ENCODE measurements around the gene ZNF701. TPM values are rescaled to one million over a fixed set of nuclear protein-coding genes. Genes with fewer than 3 reads are reported as not detected.
"Not testable (repeated sequence)": the region's sequence is repeated elsewhere in the genome, so short reads cannot be mapped to it uniquely, and the experiment has no call there.

Gene ZNF701
- total RNA-seq, 1 experiment from 2014 or later, result 24.4 TPM

GRCh38 chr19:52557231-52557995 lies 12.7 kb upstream of the ZNF701 start:
- Histone ChIP-seq H4K20me1 (ENCODE audit: control insufficient read depth, insufficient read depth, insufficient read length) (no peaks in the 10 kb centered on the region), H3K23me2 (ENCODE audit: insufficient read length, low read depth, low read length, poor library complexity, severe bottlenecking) (no peaks in the 10 kb centered on the region), H4K8ac (replicated peaks; ENCODE audit: insufficient read length, low read depth, low read length) (no peak overlapping the region), H3K9me3 (ENCODE audit: control insufficient read depth, low read depth, low read length) (peaks cover 28% of the 10 kb centered on the region), H2BK120ac (ENCODE audit: low read depth, low read length, poor library complexity, severe bottlenecking) (no peak overlapping the region), H3K18ac (ENCODE audit: insufficient read length, low read depth, low read length) (no peak overlapping the region), H3K4ac (ENCODE audit: low read depth, low read length) (no peak overlapping the region), H3K9ac (ENCODE audit: extremely low read depth, insufficient read length, low read length) (no peak overlapping the region), H3K27ac (ENCODE audit: insufficient read length, low read depth, low read length) (no peak overlapping the region), H2BK5ac (ENCODE audit: insufficient read length, low read length) (no peak overlapping the region), H2AFZ (ENCODE audit: low read length) (no peak overlapping the region), H2BK20ac (ENCODE audit: low read depth, low read length, poor library complexity, severe bottlenecking) (no peak overlapping the region), H3K79me1 (ENCODE audit: insufficient read depth, low read depth, low read length, poor library complexity, severe bottlenecking) (no peaks in the 10 kb centered on the region), H3K56ac (ENCODE audit: insufficient read length, low read depth, low read length) (no peak overlapping the region), H3K14ac (ENCODE audit: insufficient read depth, low read length) (no peak overlapping the region), H3K79me2 (ENCODE audit: insufficient read depth, low read length) (no peaks in the 10 kb centered on the region; the same call in 1 of the 2 replicates), H3K27me3 (ENCODE audit: insufficient read depth, low read length) (no peaks in the 10 kb centered on the region), H4K91ac (ENCODE audit: insufficient read length, low read depth, low read length) (no peak overlapping the region), H2BK15ac (ENCODE audit: low read depth, low read length) (no peak overlapping the region), H4K5ac (ENCODE audit: insufficient read length, low read depth, low read length) (no peak overlapping the region), H3T11ph (ENCODE audit: low read length) (no peak overlapping the region), H2BK12ac (ENCODE audit: insufficient read length, low read depth, low read length) (no peak overlapping the region), H3K4me2 (ENCODE audit: insufficient read depth, insufficient read length, low read length) (no peak overlapping the region), H3K23ac (ENCODE audit: insufficient read length, low read depth, low read length) (no peak overlapping the region), H2AK5ac (ENCODE audit: insufficient read length, low read length) (no peak overlapping the region), H3K4me1 (ENCODE audit: insufficient read depth, low read length) (peaks cover 3% of the 10 kb centered on the region; the same call in 1 of the 2 replicates)
- Mint-ChIP-seq H3K4me3 (no peak overlapping the region), H3K27ac (peak overlapping the region in 1 of 3 experiments; percentile 70; a peak in 2 of 7 replicates), H3K4me1 (peaks cover 20 to 28% of the 10 kb centered on the region in 2 experiments), H3K9me3 (peaks cover 43 to 50% of the 10 kb centered on the region in 2 experiments), H3K27me3 (ENCODE audit: low read depth) (no peaks in the 10 kb centered on the region), H3K36me3 (ENCODE audit: insufficient read depth in 1 of 3, low read depth in 3 of 3) (peaks cover 57 to 65% (median 61%) of the 10 kb centered on the region in 3 experiments)
- no peak for TF ChIP-seq CTCF (conservative IDR thresholded peaks at IDR 0.05)
- DNase-seq, result no peak
- WGBS (ENCODE audit: extremely low coverage, insufficient read length, low lambda C conversion rate), result no CpG with 5 or more reads among the region's 16 CpGs

GRCh38 chr19:52558732-52559445 lies 11.2 kb upstream of the ZNF701 start:
- H3K9ac ChIP-seq (ENCODE audit: extremely low read depth, insufficient read length, low read length); H2BK20ac ChIP-seq (ENCODE audit: low read depth, low read length, poor library complexity, severe bottlenecking); H3K4me2 ChIP-seq (ENCODE audit: insufficient read depth, insufficient read length, low read length): not testable (repeated sequence)

More at GRCh38 chr19:52558732-52559445, 11.2 kb upstream of the ZNF701 start:
- not testable (repeated sequence) for H3K56ac ChIP-seq (ENCODE audit: insufficient read length, low read depth, low read length); H3K27me3 Mint-ChIP-seq (ENCODE audit: low read depth); H4K8ac ChIP-seq (replicated peaks; ENCODE audit: insufficient read length, low read depth, low read length); H2BK15ac ChIP-seq (ENCODE audit: low read depth, low read length); H2AFZ ChIP-seq (ENCODE audit: low read length); H3T11ph ChIP-seq (ENCODE audit: low read length); H2AK5ac ChIP-seq (ENCODE audit: insufficient read length, low read length); H3K79me1 ChIP-seq (ENCODE audit: insufficient read depth, low read depth, low read length, poor library complexity, severe bottlenecking); H4K20me1 ChIP-seq (ENCODE audit: control insufficient read depth, insufficient read depth, insufficient read length); H3K4me1 ChIP-seq (ENCODE audit: insufficient read depth, low read length); H4K5ac ChIP-seq (ENCODE audit: insufficient read length, low read depth, low read length); H3K4ac ChIP-seq (ENCODE audit: low read depth, low read length); H2BK12ac ChIP-seq (ENCODE audit: insufficient read length, low read depth, low read length); H3K23me2 ChIP-seq (ENCODE audit: insufficient read length, low read depth, low read length, poor library complexity, severe bottlenecking); H3K14ac ChIP-seq (ENCODE audit: insufficient read depth, low read length); H3K27ac ChIP-seq (ENCODE audit: insufficient read length, low read depth, low read length); H2BK120ac ChIP-seq (ENCODE audit: low read depth, low read length, poor library complexity, severe bottlenecking); H3K79me2 ChIP-seq (ENCODE audit: insufficient read depth, low read length); H3K23ac ChIP-seq (ENCODE audit: insufficient read length, low read depth, low read length); H2BK5ac ChIP-seq (ENCODE audit: insufficient read length, low read length); H4K91ac ChIP-seq (ENCODE audit: insufficient read length, low read depth, low read length); H3K18ac ChIP-seq (ENCODE audit: insufficient read length, low read depth, low read length); H3K27me3 ChIP-seq (ENCODE audit: insufficient read depth, low read length)
- Mint-ChIP-seq H3K27ac (peak overlapping the region; percentile 65 to 95 (median 82); a peak in 6 of 7 replicates), H3K4me3 (peak overlapping the region; percentile 24 to 29; a peak in 2 of 5 replicates), H3K36me3 (ENCODE audit: insufficient read depth in 1 of 3, low read depth in 3 of 3) (peaks cover 47 to 58% (median 54%) of the 10 kb centered on the region in 3 experiments), H3K4me1 (peaks cover 20 to 28% of the 10 kb centered on the region in 2 experiments), H3K9me3 (peaks cover 28 to 35% of the 10 kb centered on the region in 2 experiments)
- H3K9me3 ChIP-seq (ENCODE audit: control insufficient read depth, low read depth, low read length), result peaks cover 22% of the 10 kb centered on the region
- DNase-seq, result peak; percentile 65
- WGBS (ENCODE audit: extremely low coverage, insufficient read length, low lambda C conversion rate), result no CpG with 5 or more reads among the region's 5 CpGs
